Measurements from ENCODE around the gene STAP1.

GRCh38 chr4:67550857-67551256 is 7.7 kb upstream of the STAP1 start:
- no peak for TF ChIP-seq POLR2AphosphoS5 (IDR thresholded peaks at IDR 0.05)
- TF ChIP-seq CTCF (IDR thresholded peaks at IDR 0.05), result no peak
